OCI-LY3 (cell line): ENCODE data around the gene PHC3.

Source experiments
- H2AFZ ChIP-seq: fragments of 200-600, 300-600 bp; shearing (Covaris generic); 2 replicates; pipeline ENCODE4 v1.6.0; 2014; ENCODE audit warnings: antibody characterized with exemption, low read depth, low read length
- H3K27ac ChIP-seq: fragments of 200-600, 300-600 bp; sonication (generic); 2 replicates; pipeline ENCODE4 v1.5.1; 2014; ENCODE audit warnings: mild to moderate bottlenecking, low read length, moderate library complexity, mixed read lengths
- H3K27me3 ChIP-seq: fragments of 200-600, 300-600 bp; sonication (generic); 2 replicates; pipeline ENCODE4 v1.6.1; 2014; ENCODE audit warnings: low read depth, low read length, mixed read lengths
- H3K36me3 ChIP-seq: fragments of 200-600, 300-600 bp; sonication (generic); replicated peaks from 2 replicates; pipeline ENCODE3; 2014; ENCODE audit warnings: low read depth, low read length, mixed read lengths
- H3K4me1 ChIP-seq: fragments of 300-600, 200-600 bp; sonication (generic); 2 replicates; pipeline ENCODE4 v1.6.1; 2014; ENCODE audit warnings: low read length, mixed read lengths
- H3K4me2 ChIP-seq: fragments of 200-600, 300-600 bp; sonication (generic); 2 replicates; pipeline ENCODE4 v1.6.1; 2014; ENCODE audit warnings: low read length, mixed read lengths
- H3K4me3 ChIP-seq: fragments of 300-600, 200-600 bp; sonication (generic); 2 replicates; pipeline ENCODE4 v1.5.1; 2014; ENCODE audit warnings: antibody characterized with exemption, mild to moderate bottlenecking, low read length, moderate library complexity
- H3K79me2 ChIP-seq: fragments of 300-600, 200-600 bp; shearing (Covaris generic); 2 replicates; pipeline ENCODE4 v1.6.1; 2014; ENCODE audit warnings: mild to moderate bottlenecking, low read length, mixed read lengths
- H3K9ac ChIP-seq: fragments of 300-600, 200-600 bp; shearing (Covaris generic); 2 replicates; pipeline ENCODE4 v1.6.0; 2014; ENCODE audit warnings: mild to moderate bottlenecking, low read length, moderate library complexity
- H3K9me3 ChIP-seq: fragments of 200-600, 300-600 bp; shearing (Covaris generic); 2 replicates; pipeline ENCODE4 v1.6.1; 2014; ENCODE audit warnings: low read length, mixed read lengths; ENCODE audit not compliant: insufficient read depth
- H4K20me1 ChIP-seq: fragments of 200-600, 300-600 bp; sonication (generic); 2 replicates; pipeline ENCODE4 v1.6.1; 2016; ENCODE audit warnings: low read length, mixed read lengths; ENCODE audit not compliant: insufficient read depth
- EZH2phosphoT487 ChIP-seq: fragments of 200-600 bp; shearing (Covaris generic); IDR thresholded peaks from 2 replicates; pipeline ENCODE4 v1.6.1; 2018; ENCODE audit warnings: antibody characterized with exemption, mixed run types, low read depth
- TF ChIP-seq, protein P1 (sequence below): fragments of 200-600, 300-600 bp; sonication (generic); IDR thresholded peaks from 2 replicates; pipeline ENCODE4 v1.5.1; 2014; ENCODE audit warnings: antibody characterized with exemption, low read length, low read depth

The PHC3 gene

DNA sequence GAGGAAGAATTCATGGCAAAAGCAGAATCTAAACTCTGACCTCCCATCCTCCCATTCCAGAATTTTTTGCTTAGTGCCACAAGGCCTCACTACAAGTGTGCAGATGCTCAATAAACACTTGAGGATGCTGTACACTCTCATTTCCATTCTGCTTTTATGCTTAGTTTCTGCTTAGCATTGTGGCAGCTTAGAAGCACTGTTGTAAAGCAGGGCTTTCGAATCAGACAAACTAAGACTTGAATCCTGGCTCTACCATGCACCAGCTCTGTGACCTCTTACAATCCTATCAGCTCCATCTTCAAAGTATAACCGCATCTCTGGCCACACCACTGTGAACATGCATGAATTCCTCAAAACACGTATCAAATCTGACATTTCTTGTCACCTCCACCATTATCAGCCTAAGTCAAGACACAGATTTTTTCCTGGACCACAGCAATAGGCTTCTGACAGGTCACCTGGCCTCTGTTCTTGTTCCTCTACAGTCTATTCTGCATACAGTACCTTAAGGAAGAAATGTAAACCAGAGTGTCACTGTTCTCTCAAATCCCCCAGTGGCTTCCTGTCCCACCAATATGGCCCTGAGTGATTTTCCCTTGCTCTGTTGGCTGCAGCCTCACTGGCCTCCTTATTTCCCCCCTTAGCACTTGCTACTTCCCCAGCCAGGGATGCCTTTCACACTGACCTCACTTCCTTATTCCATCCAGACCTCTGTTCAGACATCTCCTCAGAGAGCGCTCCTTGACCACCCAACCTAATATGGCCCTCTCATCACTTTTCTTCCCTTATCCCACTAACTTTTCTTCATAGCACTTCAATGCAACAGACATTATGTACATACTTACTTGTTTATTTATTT lies 8.1 kb upstream of the PHC3 start:
- Histone ChIP-seq H3K27ac (no peak overlapping the region), H3K36me3 (no peaks in the 10 kb centered on the region), H2AFZ (peak overlapping the region; percentile 39; the same call in 1 of the 2 replicates), H3K4me2 (peak overlapping the region; percentile 51), H3K4me3 (peak overlapping the region; percentile 21), H4K20me1 (no peaks in the 10 kb centered on the region), H3K27me3 (no peaks in the 10 kb centered on the region), H3K9ac (no peak overlapping the region), H3K79me2 (no peaks in the 10 kb centered on the region), H3K9me3 (no peaks in the 10 kb centered on the region), H3K4me1 (peaks cover 12% of the 10 kb centered on the region)
- TF ChIP-seq, protein P1, sequence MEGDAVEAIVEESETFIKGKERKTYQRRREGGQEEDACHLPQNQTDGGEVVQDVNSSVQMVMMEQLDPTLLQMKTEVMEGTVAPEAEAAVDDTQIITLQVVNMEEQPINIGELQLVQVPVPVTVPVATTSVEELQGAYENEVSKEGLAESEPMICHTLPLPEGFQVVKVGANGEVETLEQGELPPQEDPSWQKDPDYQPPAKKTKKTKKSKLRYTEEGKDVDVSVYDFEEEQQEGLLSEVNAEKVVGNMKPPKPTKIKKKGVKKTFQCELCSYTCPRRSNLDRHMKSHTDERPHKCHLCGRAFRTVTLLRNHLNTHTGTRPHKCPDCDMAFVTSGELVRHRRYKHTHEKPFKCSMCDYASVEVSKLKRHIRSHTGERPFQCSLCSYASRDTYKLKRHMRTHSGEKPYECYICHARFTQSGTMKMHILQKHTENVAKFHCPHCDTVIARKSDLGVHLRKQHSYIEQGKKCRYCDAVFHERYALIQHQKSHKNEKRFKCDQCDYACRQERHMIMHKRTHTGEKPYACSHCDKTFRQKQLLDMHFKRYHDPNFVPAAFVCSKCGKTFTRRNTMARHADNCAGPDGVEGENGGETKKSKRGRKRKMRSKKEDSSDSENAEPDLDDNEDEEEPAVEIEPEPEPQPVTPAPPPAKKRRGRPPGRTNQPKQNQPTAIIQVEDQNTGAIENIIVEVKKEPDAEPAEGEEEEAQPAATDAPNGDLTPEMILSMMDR: no peak
- TF ChIP-seq EZH2phosphoT487: no peak

DNA sequence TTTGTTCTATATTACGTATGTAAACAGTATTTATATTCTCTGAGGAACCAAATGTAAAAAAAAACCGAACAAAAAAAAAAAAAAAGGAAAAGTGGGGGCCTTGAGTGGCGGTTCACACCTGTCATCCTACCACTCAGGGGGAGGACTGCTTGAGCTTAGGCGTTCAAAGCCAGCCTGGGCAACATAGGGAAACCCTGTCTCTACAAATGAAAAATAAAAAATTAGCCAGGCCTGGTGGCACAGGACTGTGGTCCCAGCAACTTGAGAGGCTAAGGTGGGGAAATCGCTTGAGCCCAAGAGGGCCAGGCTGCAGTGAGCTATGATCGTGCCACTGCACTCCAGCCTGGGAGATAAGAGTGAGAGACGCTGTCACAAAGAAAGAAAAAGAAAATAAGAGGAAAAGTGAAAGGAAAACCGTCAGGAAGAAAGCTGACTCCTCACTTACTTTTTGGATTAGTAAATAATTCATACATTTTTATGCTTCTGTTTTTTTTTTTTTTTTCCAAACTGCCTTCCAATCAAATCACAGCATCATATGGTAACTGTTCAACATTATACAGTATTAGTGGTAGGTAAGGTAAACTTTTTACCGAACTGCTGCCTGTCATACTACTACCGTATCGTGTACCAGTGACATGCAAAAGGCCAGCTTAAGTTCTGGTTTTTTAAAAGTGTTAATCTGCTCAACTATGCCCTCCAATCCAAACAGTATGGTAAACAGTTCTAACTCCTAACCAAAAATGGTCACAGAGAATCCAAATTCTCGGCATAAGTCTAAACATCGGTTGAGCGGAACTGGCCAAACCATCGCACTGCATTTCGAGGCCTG lies 1.2 kb downstream of the PHC3 start:
- Histone ChIP-seq H3K4me1 (peaks cover 18% of the 10 kb centered on the region), H3K9ac (peak overlapping the region; percentile 89), H2AFZ (peak overlapping the region; percentile 4; the same call in 1 of the 2 replicates), H4K20me1 (peaks cover 18% of the 10 kb centered on the region; the same call in 1 of the 2 replicates), H3K4me3 (peak overlapping the region; percentile 80), H3K79me2 (peaks cover 32% of the 10 kb centered on the region), H3K27ac (peak overlapping the region; percentile 74), H3K4me2 (peak overlapping the region; percentile 92), H3K27me3 (no peaks in the 10 kb centered on the region), H3K36me3 (peaks cover 16% of the 10 kb centered on the region), H3K9me3 (no peaks in the 10 kb centered on the region)
- TF ChIP-seq EZH2phosphoT487: no peak
- TF ChIP-seq, protein P1: no peak

DNA sequence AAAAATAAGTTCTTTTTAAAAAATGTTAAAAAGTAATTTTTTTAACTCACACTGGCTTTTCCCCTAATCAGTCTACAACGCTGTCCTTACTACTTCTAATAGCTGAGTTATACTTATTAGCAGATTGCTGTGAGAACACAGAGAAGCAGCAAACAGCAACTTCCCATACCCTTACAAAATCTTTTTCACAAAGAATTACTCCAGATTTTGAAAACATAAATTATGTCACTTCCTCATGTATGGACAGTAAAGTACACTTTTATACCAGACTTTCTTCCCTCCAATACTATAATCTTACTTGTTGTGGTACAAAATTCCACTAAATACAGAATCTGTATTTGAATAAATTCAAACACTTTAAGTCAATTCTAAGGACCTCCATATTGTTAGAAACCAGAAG lies 2.1 kb downstream of the PHC3 start:
- Histone ChIP-seq H3K9me3 (no peaks in the 10 kb centered on the region), H2AFZ (no peak overlapping the region), H3K9ac (peak overlapping the region; percentile 9; the same call in 1 of the 2 replicates), H3K79me2 (peaks cover 37% of the 10 kb centered on the region), H3K36me3 (peaks cover 22% of the 10 kb centered on the region), H3K4me2 (peak overlapping the region; percentile 92), H3K4me3 (peak overlapping the region; percentile 80), H4K20me1 (peaks cover 18% of the 10 kb centered on the region; the same call in 1 of the 2 replicates), H3K27me3 (no peaks in the 10 kb centered on the region), H3K27ac (no peak overlapping the region), H3K4me1 (peaks cover 18% of the 10 kb centered on the region)
- no peak for TF ChIP-seq EZH2phosphoT487
- TF ChIP-seq, protein P1: no peak

DNA sequence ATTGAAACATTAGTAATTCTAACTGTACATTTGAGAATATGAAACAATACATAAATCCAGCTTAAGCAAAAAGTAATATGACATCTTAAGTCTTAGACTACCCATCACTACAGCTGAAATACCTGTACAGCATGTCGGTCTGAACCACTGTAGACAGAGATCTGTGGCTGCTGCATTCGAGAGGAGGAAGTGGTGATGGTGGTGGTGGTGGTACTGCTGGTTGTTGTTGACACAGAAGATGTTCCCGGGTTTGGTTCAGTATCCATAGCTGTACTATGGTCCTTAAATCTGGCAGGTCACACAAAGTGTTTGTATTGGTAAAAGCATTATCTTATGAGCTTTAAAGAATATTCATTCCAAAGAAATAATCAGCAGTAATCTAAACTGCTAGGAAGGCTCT lies 2.9 kb downstream of the PHC3 start:
- Histone ChIP-seq H3K9ac (no peak overlapping the region), H3K79me2 (peaks cover 39% of the 10 kb centered on the region), H3K27ac (no peak overlapping the region), H3K4me1 (peaks cover 18% of the 10 kb centered on the region), H4K20me1 (peaks cover 18% of the 10 kb centered on the region; the same call in 1 of the 2 replicates), H3K36me3 (peaks cover 24% of the 10 kb centered on the region), H3K4me3 (no peak overlapping the region), H2AFZ (no peak overlapping the region), H3K27me3 (no peaks in the 10 kb centered on the region), H3K9me3 (no peaks in the 10 kb centered on the region), H3K4me2 (no peak overlapping the region)
- TF ChIP-seq EZH2phosphoT487: no peak
- TF ChIP-seq, protein P1: no peak
